ENCODE results near the gene ALDH1L1. TPM values are rescaled to one million over a fixed set of nuclear protein-coding genes. Genes with fewer than 3 reads are reported as not detected.

ALDH1L1 gene
- total RNA-seq, 2 donors from 2014 or later, result 0.24 to 0.26 TPM

- H3K27me3 Mint-ChIP-seq, result peaks cover 28% of the 10 kb centered on the region
- H3K27ac Mint-ChIP-seq, result no peak overlapping the region
- no peaks in the 10 kb centered on the region for H3K9me3 Mint-ChIP-seq
- no peaks in the 10 kb centered on the region for H3K4me1 Mint-ChIP-seq
- no peak for ATAC-seq (replicated peaks)
- no peaks in the 10 kb centered on the region for H3K36me3 Mint-ChIP-seq (ENCODE audit: low read depth)
- H3K4me3 Mint-ChIP-seq, result no peak overlapping the region
These were observed 43.8 kb downstream of the ALDH1L1 start for GRCh38 chr3:126136428-126137220.

- no peaks in the 10 kb centered on the region for H3K4me1 Mint-ChIP-seq
These were observed 44.8 kb downstream of the ALDH1L1 start for GRCh38 chr3:126135406-126136076.

GRCh38 chr3:126135071-126135405 is 45.3 kb downstream of the ALDH1L1 start:
- Mint-ChIP-seq H3K4me3 (no peak overlapping the region), H3K4me1 (no peaks in the 10 kb centered on the region), H3K27me3 (peaks cover 25% of the 10 kb centered on the region), H3K36me3 (ENCODE audit: low read depth) (no peaks in the 10 kb centered on the region), H3K27ac (no peak overlapping the region), H3K9me3 (no peaks in the 10 kb centered on the region)
- no peak for ATAC-seq (replicated peaks)

More at GRCh38 chr3:126135406-126136076, 44.8 kb downstream of the ALDH1L1 start:
- Mint-ChIP-seq H3K27ac (no peak overlapping the region), H3K27me3 (peaks cover 25% of the 10 kb centered on the region), H3K4me3 (no peak overlapping the region), H3K36me3 (ENCODE audit: low read depth) (no peaks in the 10 kb centered on the region), H3K9me3 (no peaks in the 10 kb centered on the region)
- no peak for ATAC-seq (replicated peaks)

GRCh38 chr3:126134219-126134975 is 46.0 kb downstream of the ALDH1L1 start:
- Mint-ChIP-seq H3K27ac (no peak overlapping the region), H3K36me3 (ENCODE audit: low read depth) (no peaks in the 10 kb centered on the region), H3K9me3 (no peaks in the 10 kb centered on the region), H3K4me3 (no peak overlapping the region), H3K4me1 (no peaks in the 10 kb centered on the region), H3K27me3 (peaks cover 24% of the 10 kb centered on the region)
- ATAC-seq (replicated peaks), result peak; percentile 56

- Mint-ChIP-seq H3K36me3 (ENCODE audit: low read depth) (no peaks in the 10 kb centered on the region), H3K27me3 (peaks cover 19% of the 10 kb centered on the region), H3K27ac (no peak overlapping the region), H3K9me3 (no peaks in the 10 kb centered on the region), H3K4me1 (no peaks in the 10 kb centered on the region), H3K4me3 (no peak overlapping the region)
- no peak for ATAC-seq (replicated peaks)
These were observed 46.8 kb downstream of the ALDH1L1 start for GRCh38 chr3:126133606-126134005.

GRCh38 chr3:126132751-126133511 is 47.5 kb downstream of the ALDH1L1 start:
- Mint-ChIP-seq H3K4me1 (no peaks in the 10 kb centered on the region), H3K27me3 (peaks cover 14% of the 10 kb centered on the region), H3K27ac (no peak overlapping the region), H3K36me3 (ENCODE audit: low read depth) (no peaks in the 10 kb centered on the region), H3K9me3 (no peaks in the 10 kb centered on the region), H3K4me3 (no peak overlapping the region)
- no peak for ATAC-seq (replicated peaks)

GRCh38 chr3:126131881-126132750 is 48.3 kb downstream of the ALDH1L1 start:
- no peak for ATAC-seq (replicated peaks)
- peaks cover 14% of the 10 kb centered on the region for H3K27me3 Mint-ChIP-seq
- H3K4me3 Mint-ChIP-seq, result no peak overlapping the region
- H3K36me3 Mint-ChIP-seq (ENCODE audit: low read depth), result no peaks in the 10 kb centered on the region
- no peak overlapping the region for H3K27ac Mint-ChIP-seq
- no peaks in the 10 kb centered on the region for H3K9me3 Mint-ChIP-seq
- H3K4me1 Mint-ChIP-seq, result no peaks in the 10 kb centered on the region

- no peak for ATAC-seq (replicated peaks)
These were observed 49.2 kb downstream of the ALDH1L1 start for GRCh38 chr3:126130981-126131745.

GRCh38 chr3:126130081-126130855 is 50.1 kb downstream of the ALDH1L1 start:
- ATAC-seq (replicated peaks), result no peak
- peaks cover 14% of the 10 kb centered on the region for H3K27me3 Mint-ChIP-seq
- no peaks in the 10 kb centered on the region for H3K4me1 Mint-ChIP-seq
- H3K36me3 Mint-ChIP-seq (ENCODE audit: low read depth), result no peaks in the 10 kb centered on the region
- H3K27ac Mint-ChIP-seq, result no peak overlapping the region
- no peak overlapping the region for H3K4me3 Mint-ChIP-seq
- H3K9me3 Mint-ChIP-seq, result no peaks in the 10 kb centered on the region

More at GRCh38 chr3:126130981-126131745, 49.2 kb downstream of the ALDH1L1 start:
- no peak overlapping the region for H3K4me3 Mint-ChIP-seq
- peaks cover 16% of the 10 kb centered on the region for H3K27me3 Mint-ChIP-seq
- no peaks in the 10 kb centered on the region for H3K9me3 Mint-ChIP-seq
- H3K27ac Mint-ChIP-seq, result no peak overlapping the region
- H3K36me3 Mint-ChIP-seq (ENCODE audit: low read depth), result no peaks in the 10 kb centered on the region
- H3K4me1 Mint-ChIP-seq, result no peaks in the 10 kb centered on the region

GRCh38 chr3:126129398-126129891 is 50.9 kb downstream of the ALDH1L1 start:
- no peak overlapping the region for H3K27ac Mint-ChIP-seq
- H3K4me3 Mint-ChIP-seq, result no peak overlapping the region
- ATAC-seq (replicated peaks), result no peak
- H3K27me3 Mint-ChIP-seq, result peaks cover 14% of the 10 kb centered on the region
- no peaks in the 10 kb centered on the region for H3K36me3 Mint-ChIP-seq (ENCODE audit: low read depth)
- H3K4me1 Mint-ChIP-seq, result no peaks in the 10 kb centered on the region
- no peaks in the 10 kb centered on the region for H3K9me3 Mint-ChIP-seq

GRCh38 chr3:126128504-126129397 is 51.6 kb downstream of the ALDH1L1 start:
- no peaks in the 10 kb centered on the region for H3K36me3 Mint-ChIP-seq (ENCODE audit: low read depth)
- no peak for ATAC-seq (replicated peaks)
- no peak overlapping the region for H3K4me3 Mint-ChIP-seq
- no peaks in the 10 kb centered on the region for H3K9me3 Mint-ChIP-seq
- no peaks in the 10 kb centered on the region for H3K4me1 Mint-ChIP-seq
- no peak overlapping the region for H3K27ac Mint-ChIP-seq
- H3K27me3 Mint-ChIP-seq, result peaks cover 14% of the 10 kb centered on the region
